ENCODE measurements around the gene SHMT2.
A peak's percentile ranks its signal among the peaks of the same experiment; 100 is the strongest.

The SHMT2 gene

GRCh38 chr12:57237932-57238853, 8.7 kb downstream of the SHMT2 start:
- H3K27me3 ChIP-seq (replicated peaks; ENCODE audit: control insufficient read depth, insufficient read depth, low read length): peaks cover 4% of the 10 kb centered on the region
- peaks cover 51% of the 10 kb centered on the region for H3K4me1 ChIP-seq (ENCODE audit: control insufficient read depth, insufficient read depth, low read length)

GRCh38 chr12:57238854-57239554, 9.5 kb downstream of the SHMT2 start:
- H3K9ac ChIP-seq (ENCODE audit: low read length): peak overlapping the region; percentile 91
- peaks cover 7% of the 10 kb centered on the region for H3K36me3 ChIP-seq (ENCODE audit: control insufficient read depth, insufficient read depth, low read length, severe bottlenecking)
- DNase-seq (ENCODE audit: low read depth): peak; percentile 95
- H3K9me3 ChIP-seq (ENCODE audit: control insufficient read depth, low read length): no peaks in the 10 kb centered on the region
- peak overlapping the region; percentile 81 for H3K4me3 ChIP-seq (ENCODE audit: low read length)
- peaks cover 4% of the 10 kb centered on the region for H3K27me3 ChIP-seq (replicated peaks; ENCODE audit: control insufficient read depth, insufficient read depth, low read length)
- peaks cover 43% of the 10 kb centered on the region for H3K4me1 ChIP-seq (ENCODE audit: control insufficient read depth, insufficient read depth, low read length)

More at GRCh38 chr12:57237932-57238853, 8.7 kb downstream of the SHMT2 start:
- no peak for DNase-seq (ENCODE audit: low read depth)
- Histone ChIP-seq H3K9ac (ENCODE audit: low read length) (peak overlapping the region; percentile 91), H3K36me3 (ENCODE audit: control insufficient read depth, insufficient read depth, low read length, severe bottlenecking) (peaks cover 15% of the 10 kb centered on the region), H3K4me3 (ENCODE audit: low read length) (peak overlapping the region; percentile 81), H3K9me3 (ENCODE audit: control insufficient read depth, low read length) (no peaks in the 10 kb centered on the region)

DNA sequence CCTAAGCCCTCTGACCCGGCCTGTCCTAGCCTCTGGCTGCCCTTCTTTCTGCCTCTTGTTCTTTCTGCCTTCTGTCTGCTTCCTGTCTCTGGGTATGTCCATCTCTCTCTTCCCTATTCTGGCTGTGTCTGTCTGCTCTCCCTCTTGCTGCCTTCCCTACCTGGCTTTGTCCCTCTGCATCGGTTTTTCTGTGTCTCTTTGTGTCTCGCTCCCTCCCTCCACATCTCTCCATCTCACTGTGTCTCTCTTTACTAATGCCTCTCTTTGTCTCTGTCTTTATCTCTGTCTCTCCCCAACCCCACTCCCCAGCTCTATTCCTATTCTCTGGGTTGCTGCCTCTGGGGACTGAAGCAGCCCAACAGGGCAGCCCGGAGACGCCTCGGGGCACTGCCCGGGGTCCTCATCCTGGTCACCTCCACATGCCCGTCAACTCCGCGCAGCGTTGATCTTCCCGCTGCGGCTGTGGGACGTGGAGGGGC, 10.1 kb downstream of the SHMT2 start:
- Histone ChIP-seq H3K9me3 (ENCODE audit: control insufficient read depth, low read length) (no peaks in the 10 kb centered on the region), H3K36me3 (ENCODE audit: control insufficient read depth, insufficient read depth, low read length, severe bottlenecking) (peaks cover 1% of the 10 kb centered on the region), H3K4me1 (ENCODE audit: control insufficient read depth, insufficient read depth, low read length) (peaks cover 37% of the 10 kb centered on the region), H3K27me3 (replicated peaks; ENCODE audit: control insufficient read depth, insufficient read depth, low read length) (peaks cover 4% of the 10 kb centered on the region), H3K4me3 (ENCODE audit: low read length) (peak overlapping the region; percentile 81), H3K9ac (ENCODE audit: low read length) (peak overlapping the region; percentile 91)
- no peak for DNase-seq (ENCODE audit: low read depth)

GRCh38 chr12:57240066-57240921, 10.8 kb downstream of the SHMT2 start:
- H3K4me1 ChIP-seq (ENCODE audit: control insufficient read depth, insufficient read depth, low read length): peaks cover 37% of the 10 kb centered on the region
- H3K27me3 ChIP-seq (replicated peaks; ENCODE audit: control insufficient read depth, insufficient read depth, low read length): peaks cover 4% of the 10 kb centered on the region
- DNase-seq (ENCODE audit: low read depth): peak; percentile 85

DNA sequence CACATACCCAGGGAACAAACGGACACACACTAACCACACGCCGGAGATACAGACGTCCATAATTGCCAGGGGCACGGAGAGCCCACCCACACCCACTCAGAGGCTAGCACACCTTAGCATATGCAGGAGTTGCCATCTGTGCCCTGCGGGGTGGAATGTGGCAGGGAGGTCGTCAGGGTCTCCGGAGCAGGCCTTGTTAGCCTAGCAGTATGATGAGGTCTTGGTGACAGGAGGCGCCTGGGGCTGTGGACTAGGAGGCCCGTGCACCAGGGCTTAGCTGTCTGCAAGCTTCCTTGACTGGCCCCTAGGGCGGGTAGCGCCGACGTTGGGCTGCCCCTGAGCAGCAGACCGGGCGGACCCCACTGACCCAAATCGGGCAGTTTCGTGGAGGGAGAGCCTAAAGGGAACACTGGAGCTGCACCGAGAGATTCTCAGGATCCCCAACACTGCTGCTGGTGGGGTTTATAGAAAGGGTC, 11.5 kb downstream of the SHMT2 start:
- H3K27me3 ChIP-seq (replicated peaks; ENCODE audit: control insufficient read depth, insufficient read depth, low read length): peaks cover 4% of the 10 kb centered on the region
- H3K9me3 ChIP-seq (ENCODE audit: control insufficient read depth, low read length): no peaks in the 10 kb centered on the region
- DNase-seq (ENCODE audit: low read depth): peak; percentile 52
- H3K4me3 ChIP-seq (ENCODE audit: low read length): peak overlapping the region; percentile 81
- no peaks in the 10 kb centered on the region for H3K36me3 ChIP-seq (ENCODE audit: control insufficient read depth, insufficient read depth, low read length, severe bottlenecking)
- peaks cover 35% of the 10 kb centered on the region for H3K4me1 ChIP-seq (ENCODE audit: control insufficient read depth, insufficient read depth, low read length)
- peak overlapping the region; percentile 91 for H3K9ac ChIP-seq (ENCODE audit: low read length)

More at GRCh38 chr12:57240066-57240921, 10.8 kb downstream of the SHMT2 start:
- Histone ChIP-seq H3K4me3 (ENCODE audit: low read length) (peak overlapping the region; percentile 81), H3K9me3 (ENCODE audit: control insufficient read depth, low read length) (no peaks in the 10 kb centered on the region), H3K36me3 (ENCODE audit: control insufficient read depth, insufficient read depth, low read length, severe bottlenecking) (no peaks in the 10 kb centered on the region), H3K9ac (ENCODE audit: low read length) (peak overlapping the region; percentile 91)

- DNase-seq (ENCODE audit: low read depth): peak; percentile 42
- H3K4me1 ChIP-seq (ENCODE audit: control insufficient read depth, insufficient read depth, low read length): peaks cover 35% of the 10 kb centered on the region
- peaks cover 4% of the 10 kb centered on the region for H3K27me3 ChIP-seq (replicated peaks; ENCODE audit: control insufficient read depth, insufficient read depth, low read length)
- peak overlapping the region; percentile 81 for H3K4me3 ChIP-seq (ENCODE audit: low read length)
- H3K36me3 ChIP-seq (ENCODE audit: control insufficient read depth, insufficient read depth, low read length, severe bottlenecking): no peaks in the 10 kb centered on the region
- peak overlapping the region; percentile 91 for H3K9ac ChIP-seq (ENCODE audit: low read length)
- H3K9me3 ChIP-seq (ENCODE audit: control insufficient read depth, low read length): no peaks in the 10 kb centered on the region
Measured at GRCh38 chr12:57241402-57242310, 12.1 kb downstream of the SHMT2 start.

GRCh38 chr12:57242329-57242690, 12.8 kb downstream of the SHMT2 start:
- Histone ChIP-seq H3K36me3 (ENCODE audit: control insufficient read depth, insufficient read depth, low read length, severe bottlenecking) (no peaks in the 10 kb centered on the region), H3K4me3 (ENCODE audit: low read length) (no peak overlapping the region), H3K4me1 (ENCODE audit: control insufficient read depth, insufficient read depth, low read length) (peaks cover 35% of the 10 kb centered on the region), H3K9ac (ENCODE audit: low read length) (no peak overlapping the region), H3K9me3 (ENCODE audit: control insufficient read depth, low read length) (no peaks in the 10 kb centered on the region), H3K27me3 (replicated peaks; ENCODE audit: control insufficient read depth, insufficient read depth, low read length) (peaks cover 4% of the 10 kb centered on the region)
- no peak for DNase-seq (ENCODE audit: low read depth)

DNA sequence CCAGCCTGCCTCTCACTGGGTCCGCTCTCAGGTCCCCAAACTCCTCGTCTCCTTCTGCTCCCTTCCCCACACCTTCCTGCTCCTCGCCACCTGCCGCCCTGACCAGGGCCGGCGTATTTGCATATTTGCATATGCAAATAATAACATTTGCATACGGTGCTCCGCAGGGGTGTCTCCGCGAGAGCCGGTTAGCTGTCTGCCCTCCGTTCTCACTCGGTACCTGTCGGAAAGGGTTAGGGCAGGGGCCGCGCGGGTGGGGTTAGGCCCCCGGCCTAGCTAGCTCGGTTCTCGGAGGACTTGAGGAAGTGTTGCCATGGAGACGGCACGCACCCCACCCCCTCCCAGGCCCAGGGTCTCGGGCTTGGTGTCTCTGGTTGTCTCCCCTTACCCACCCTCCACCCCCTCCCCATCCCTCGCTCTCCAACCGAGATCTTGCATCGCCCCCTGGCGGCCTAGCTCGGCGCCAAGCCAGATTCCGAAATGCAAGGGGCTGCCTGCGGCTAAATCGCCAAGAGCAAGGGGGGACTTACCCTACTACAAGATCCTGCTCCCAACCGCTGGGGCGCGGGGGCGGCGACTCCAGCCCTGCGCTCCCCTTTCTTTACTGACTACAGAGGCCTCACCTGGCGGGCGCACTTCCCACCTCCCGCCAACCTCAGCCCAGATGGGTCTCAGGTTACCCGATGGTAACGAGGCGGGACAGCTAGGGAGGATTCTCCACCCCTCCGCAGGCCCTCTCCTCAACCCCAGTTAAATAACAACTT, 13.4 kb downstream of the SHMT2 start:
- DNase-seq (ENCODE audit: low read depth): peak; percentile 80
- no peak overlapping the region for H3K9ac ChIP-seq (ENCODE audit: low read length)
- no peaks in the 10 kb centered on the region for H3K9me3 ChIP-seq (ENCODE audit: control insufficient read depth, low read length)
- peaks cover 35% of the 10 kb centered on the region for H3K4me1 ChIP-seq (ENCODE audit: control insufficient read depth, insufficient read depth, low read length)
- H3K27me3 ChIP-seq (replicated peaks; ENCODE audit: control insufficient read depth, insufficient read depth, low read length): peaks cover 4% of the 10 kb centered on the region
- no peak overlapping the region for H3K4me3 ChIP-seq (ENCODE audit: low read length)
- no peaks in the 10 kb centered on the region for H3K36me3 ChIP-seq (ENCODE audit: control insufficient read depth, insufficient read depth, low read length, severe bottlenecking)

DNA sequence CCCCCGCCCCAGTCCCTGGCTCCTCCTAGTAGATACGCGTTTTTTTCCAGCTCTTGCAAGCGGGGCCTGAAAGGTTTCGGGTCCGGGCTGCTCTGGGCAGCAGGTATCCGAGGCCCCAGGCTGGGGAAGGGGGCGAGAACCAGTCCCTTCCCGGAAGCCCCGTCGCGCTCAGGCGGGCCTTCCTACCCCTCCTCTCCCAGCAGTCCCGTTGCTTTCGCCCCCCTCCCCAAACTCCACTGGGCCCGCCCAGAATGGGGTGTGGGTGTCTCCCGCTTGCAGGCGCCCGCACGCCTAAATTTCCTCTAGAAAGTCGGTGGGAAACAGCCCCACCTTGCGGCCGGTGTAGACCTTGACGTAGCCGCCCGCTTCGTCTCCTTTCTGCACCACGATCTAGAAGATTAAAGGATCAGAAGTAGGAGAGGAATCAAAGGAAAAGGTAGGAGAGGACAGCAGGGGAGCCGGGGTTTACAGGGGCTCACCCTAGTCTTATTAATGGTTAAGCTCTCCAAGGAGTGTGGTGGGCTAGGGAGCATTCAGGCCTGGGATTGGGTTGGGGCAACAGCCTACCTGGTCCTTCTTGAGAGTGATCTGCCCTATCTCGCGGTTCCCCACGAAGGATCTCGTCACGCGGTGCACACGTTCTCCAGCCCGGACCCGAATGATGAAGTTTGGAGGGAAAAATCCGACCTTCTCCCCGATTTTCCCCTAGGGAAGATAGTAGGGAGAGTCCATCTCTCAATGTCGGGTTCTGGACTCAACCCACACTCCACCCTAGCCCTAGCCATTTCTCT, 14.2 kb downstream of the SHMT2 start:
- Histone ChIP-seq H3K4me3 (ENCODE audit: low read length) (no peak overlapping the region), H3K4me1 (ENCODE audit: control insufficient read depth, insufficient read depth, low read length) (peaks cover 34% of the 10 kb centered on the region), H3K36me3 (ENCODE audit: control insufficient read depth, insufficient read depth, low read length, severe bottlenecking) (no peaks in the 10 kb centered on the region), H3K9ac (ENCODE audit: low read length) (no peak overlapping the region), H3K9me3 (ENCODE audit: control insufficient read depth, low read length) (no peaks in the 10 kb centered on the region), H3K27me3 (replicated peaks; ENCODE audit: control insufficient read depth, insufficient read depth, low read length) (peaks cover 4% of the 10 kb centered on the region)
- peak; percentile 93 for DNase-seq (ENCODE audit: low read depth)
